ENCODE data around the gene BLVRA. TPM values are rescaled to one million over a fixed set of nuclear protein-coding genes. Genes with fewer than 3 reads are reported as not detected.

Gene BLVRA
- total RNA-seq, 6 experiments from 2014 or later: 29.0 to 43.9 (median 36.0) TPM

GRCh38 chr7:43758822-43759683 lies 573 bp downstream of the BLVRA start:
- no peak for TF ChIP-seq CTCF (IDR thresholded peaks at IDR 0.05)
- H3K27me3 Mint-ChIP-seq (ENCODE audit: insufficient read depth): no peaks in the 10 kb centered on the region
- H3K9me3 Mint-ChIP-seq: no peaks in the 10 kb centered on the region
- no peaks in the 10 kb centered on the region for H3K36me3 Mint-ChIP-seq (ENCODE audit: low read depth)
- no peak for DNase-seq
- H3K27ac Mint-ChIP-seq: peak overlapping the region; percentile 51
- peaks cover 51% of the 10 kb centered on the region for H3K4me1 Mint-ChIP-seq (ENCODE audit: low read depth)
- H3K4me3 Mint-ChIP-seq: peak overlapping the region; percentile 88

- Mint-ChIP-seq H3K9me3 (no peaks in the 10 kb centered on the region), H3K36me3 (ENCODE audit: low read depth) (no peaks in the 10 kb centered on the region), H3K4me3 (no peak overlapping the region), H3K27me3 (ENCODE audit: insufficient read depth) (no peaks in the 10 kb centered on the region), H3K4me1 (ENCODE audit: low read depth) (peaks cover 66% of the 10 kb centered on the region), H3K27ac (no peak overlapping the region)
- TF ChIP-seq CTCF (IDR thresholded peaks at IDR 0.05): no peak
- DNase-seq: no peak
These were observed 2.4 kb downstream of the BLVRA start for GRCh38 chr7:43760861-43761260.

GRCh38 chr7:43761382-43761781 lies 2.9 kb downstream of the BLVRA start:
- no peaks in the 10 kb centered on the region for H3K9me3 Mint-ChIP-seq
- H3K4me1 Mint-ChIP-seq (ENCODE audit: low read depth): peaks cover 61% of the 10 kb centered on the region
- no peaks in the 10 kb centered on the region for H3K36me3 Mint-ChIP-seq (ENCODE audit: low read depth)
- no peaks in the 10 kb centered on the region for H3K27me3 Mint-ChIP-seq (ENCODE audit: insufficient read depth)
- no peak overlapping the region for H3K27ac Mint-ChIP-seq
- no peak for DNase-seq
- no peak for TF ChIP-seq CTCF (IDR thresholded peaks at IDR 0.05)
- H3K4me3 Mint-ChIP-seq: no peak overlapping the region

- Mint-ChIP-seq H3K4me3 (no peak overlapping the region), H3K27ac (no peak overlapping the region), H3K9me3 (no peaks in the 10 kb centered on the region), H3K4me1 (ENCODE audit: low read depth) (peaks cover 54% of the 10 kb centered on the region), H3K27me3 (ENCODE audit: insufficient read depth) (no peaks in the 10 kb centered on the region), H3K36me3 (ENCODE audit: low read depth) (no peaks in the 10 kb centered on the region)
- DNase-seq: no peak
- TF ChIP-seq CTCF (IDR thresholded peaks at IDR 0.05): no peak
These were observed 3.6 kb downstream of the BLVRA start for GRCh38 chr7:43761938-43762692.

GRCh38 chr7:43763183-43763582 lies 4.7 kb downstream of the BLVRA start:
- peak; percentile 36 for TF ChIP-seq CTCF (IDR thresholded peaks at IDR 0.05)
- Mint-ChIP-seq H3K9me3 (no peaks in the 10 kb centered on the region), H3K36me3 (ENCODE audit: low read depth) (no peaks in the 10 kb centered on the region), H3K4me3 (no peak overlapping the region), H3K27me3 (ENCODE audit: insufficient read depth) (no peaks in the 10 kb centered on the region), H3K4me1 (ENCODE audit: low read depth) (peaks cover 44% of the 10 kb centered on the region), H3K27ac (no peak overlapping the region)
- no peak for DNase-seq

Measured in HFFc6 (cell line).